H1 (cell line): ENCODE measurements around the gene OR13J1. TPM values are rescaled to one million over a fixed set of nuclear protein-coding genes. Genes with fewer than 3 reads are reported as not detected.

Experiments used
- CTCF ChIA-PET: fragments of 300-600 bp; sonication (Branson Sonifier 250); formaldehyde crosslinking; loops from one replicate; lab custom pipeline; 2021; ENCODE audit not compliant: partially characterized antibody; lab: Charles Lee
- POLR2A ChIA-PET: fragments of 300-600 bp; sonication (Branson Sonifier 250); formaldehyde crosslinking; loops from one replicate; lab custom pipeline; 2021; ENCODE audit warnings: inconsistent platforms; ENCODE audit not compliant: partially characterized antibody; lab: Charles Lee
- DNase-seq, 2 experiments: peaks; one replicate each; pipeline versions ENCODE4 v3.0.0 to v3.0.0-alpha.2; 2010 to 2022; ENCODE audit warnings: low spot score in 2 of 2, low read depth in 1 of 2, mixed read lengths in 1 of 2
- FAIRE-seq: peaks from 2 replicates; lab custom pipeline; 2011; peaks lifted over from hg19 to GRCh38; lab: Jason Lieb, UNC
- H2AFZ ChIP-seq: 2 replicates; pipeline ENCODE4 v1.8.1; 2012; ENCODE audit warnings: low read length, inconsistent platforms
- H2AK5ac ChIP-seq: 2 replicates; pipeline ENCODE4 v1.6.1; 2013; ENCODE audit warnings: low read depth, low read length
- H2BK120ac ChIP-seq: replicated peaks from 2 replicates; pipeline ENCODE3; 2013; ENCODE audit warnings: low read depth, low read length, inconsistent platforms
- H2BK12ac ChIP-seq: 2 replicates; pipeline ENCODE4 v1.6.1; 2013; ENCODE audit warnings: low read depth, low read length
- H2BK15ac ChIP-seq: 2 replicates; pipeline ENCODE4 v1.6.1; 2013; ENCODE audit warnings: low read length
- H2BK20ac ChIP-seq: 2 replicates; pipeline ENCODE4 v1.6.1; 2013; ENCODE audit warnings: low read length
- H2BK5ac ChIP-seq: 2 replicates; pipeline ENCODE4 v1.6.1; 2013; ENCODE audit warnings: low read depth, low read length
- H3K14ac ChIP-seq: 2 replicates; pipeline ENCODE4 v1.6.1; 2013; ENCODE audit warnings: inconsistent platforms; ENCODE audit not compliant: insufficient read length
- H3K18ac ChIP-seq: 2 replicates; pipeline ENCODE4 v1.6.1; 2013; ENCODE audit warnings: low read length; ENCODE audit errors: extremely low read depth
- H3K23ac ChIP-seq: 2 replicates; pipeline ENCODE4 v1.6.1; 2013; ENCODE audit warnings: inconsistent platforms; ENCODE audit not compliant: insufficient read length
- H3K23me2 ChIP-seq: 2 replicates; pipeline ENCODE4 v1.6.1; 2013; ENCODE audit warnings: low read depth, low read length
- H3K27ac ChIP-seq: 2 replicates; pipeline ENCODE4 v1.6.1; 2011; ENCODE audit warnings: low read depth, low read length, inconsistent platforms
- H3K27me3 ChIP-seq, 4 experiments: replicated peaks in 1 of 4; 1 replicate in 1 of 4; 2 replicates in 3 of 4; pipeline versions ENCODE4 v1.6.1 to v1.8.1; 2011 to 2013; ENCODE audit warnings: low read length in 3 of 4, mild to moderate bottlenecking in 3 of 4, inconsistent platforms in 2 of 4, mixed read lengths in 2 of 4, moderate library complexity in 1 of 4; ENCODE audit not compliant: control insufficient read depth in 3 of 4, insufficient read depth in 3 of 4; ENCODE audit errors: extremely low read depth in 1 of 4
- H3K36me3 ChIP-seq, 4 experiments: 2 replicates each; pipeline versions ENCODE4 v1.6.1 to v1.8.1; 2011 to 2013; ENCODE audit warnings: mild to moderate bottlenecking in 4 of 4, low read length in 3 of 4, moderate library complexity in 2 of 4, control low read depth in 1 of 4, inconsistent platforms in 1 of 4; ENCODE audit not compliant: insufficient read depth in 4 of 4, control insufficient read depth in 2 of 4
- H3K4ac ChIP-seq: replicated peaks from 2 replicates; pipeline ENCODE3; 2013; ENCODE audit warnings: low read length, low read depth, mixed read lengths, inconsistent platforms; ENCODE audit not compliant: insufficient read length
- H3K4me1 ChIP-seq, 4 experiments: replicated peaks in 1 of 4; 1 replicate in 1 of 4; 2 replicates in 3 of 4; pipeline versions ENCODE4 v1.6.1 to v1.8.1; 2011 to 2013; ENCODE audit warnings: low read length in 3 of 4, inconsistent platforms in 2 of 4, mixed read lengths in 1 of 4; ENCODE audit not compliant: insufficient read depth in 4 of 4, control insufficient read depth in 3 of 4
- H3K4me2 ChIP-seq, 2 experiments: 2 replicates each; pipeline versions ENCODE4 v1.6.1 to v1.8.1; 2011 to 2013; ENCODE audit warnings: low read depth in 2 of 2, low read length in 2 of 2, control low read depth in 1 of 2, inconsistent platforms in 1 of 2, mild to moderate bottlenecking in 1 of 2; ENCODE audit not compliant: insufficient read depth in 1 of 2
- H3K4me3 ChIP-seq, 4 experiments: fragments of 200-600, 300-600 bp in 1 of 4; sonication (generic), shearing (Covaris generic), sonication (Bioruptor Twin) in 1 of 4; 2 replicates each; pipeline versions ENCODE4 v1.5.1 to v1.8.1; 2011 to 2016; ENCODE audit warnings: low read length in 4 of 4, low read depth in 3 of 4, control low read depth in 2 of 4, inconsistent platforms in 2 of 4, mild to moderate bottlenecking in 2 of 4, mixed read lengths in 1 of 4, moderate library complexity in 1 of 4; ENCODE audit not compliant: insufficient read depth in 2 of 4; ENCODE audit errors: extremely low read depth in 1 of 4
- H3K56ac ChIP-seq: replicated peaks from 2 replicates; pipeline ENCODE3; 2013; ENCODE audit warnings: low read depth, mild to moderate bottlenecking, mixed read lengths, low read length, inconsistent platforms; ENCODE audit not compliant: insufficient read length
- H3K79me1 ChIP-seq: 2 replicates; pipeline ENCODE4 v1.6.1; 2013; ENCODE audit warnings: low read depth, low read length, control low read depth
- H3K79me2 ChIP-seq, 2 experiments: 2 replicates each; pipeline versions ENCODE4 v1.6.1 to v1.8.1; 2012 to 2013; ENCODE audit warnings: low read length in 2 of 2, mild to moderate bottlenecking in 2 of 2, inconsistent platforms in 1 of 2; ENCODE audit not compliant: insufficient read depth in 2 of 2, control insufficient read depth in 1 of 2
- H3K9ac ChIP-seq, 4 experiments: replicated peaks in 1 of 4; 1 replicate in 1 of 4; 2 replicates in 3 of 4; pipeline versions ENCODE4 v1.6.1 to v1.8.1; 2011 to 2013; ENCODE audit warnings: low read depth in 3 of 4, low read length in 3 of 4, control low read depth in 2 of 4, mild to moderate bottlenecking in 2 of 4, moderate library complexity in 2 of 4, inconsistent platforms in 1 of 4; ENCODE audit errors: extremely low read depth in 1 of 4
- H3K9me3 ChIP-seq, 2 experiments: 2 replicates each; pipeline versions ENCODE4 v1.6.1 to v1.8.1; 2012 to 2013; ENCODE audit warnings: mild to moderate bottlenecking in 2 of 2, moderate library complexity in 2 of 2, control low read depth in 1 of 2, inconsistent platforms in 1 of 2, low read depth in 1 of 2, low read length in 1 of 2, mixed read lengths in 1 of 2; ENCODE audit not compliant: insufficient read depth in 2 of 2
- H4K20me1 ChIP-seq, 2 experiments: replicated peaks in 1 of 2; 2 replicates each; pipeline versions ENCODE3 to v1.8.1; 2011 to 2013; ENCODE audit warnings: inconsistent platforms in 2 of 2, low read length in 2 of 2, mild to moderate bottlenecking in 1 of 2; ENCODE audit not compliant: insufficient read depth in 2 of 2, control insufficient read depth in 1 of 2
- H4K5ac ChIP-seq: 2 replicates; pipeline ENCODE4 v1.6.1; 2013; ENCODE audit warnings: low read length, low read depth, mixed read lengths, inconsistent platforms; ENCODE audit not compliant: insufficient read length
- H4K8ac ChIP-seq: 2 replicates; pipeline ENCODE4 v1.8.0; 2013; ENCODE audit warnings: mild to moderate bottlenecking, moderate library complexity, low read length, inconsistent platforms; ENCODE audit not compliant: insufficient read depth; ENCODE audit errors: extremely low read depth
- H4K91ac ChIP-seq: replicated peaks from 2 replicates; pipeline ENCODE3; 2013; ENCODE audit warnings: low read length, mixed read lengths, inconsistent platforms; ENCODE audit not compliant: insufficient read length
- BCL11A ChIP-seq, 2 experiments: IDR thresholded peaks; one replicate each; pipeline ENCODE4 v1.6.1; 2011; ENCODE audit warnings: low read depth in 2 of 2, low read length in 2 of 2, mild to moderate bottlenecking in 2 of 2
- CHD1 ChIP-seq: IDR thresholded peaks from 2 replicates; pipeline ENCODE4 v1.6.1; 2012; ENCODE audit warnings: low read depth, low read length, improper control_type of control experiment
- CHD2 ChIP-seq: IDR thresholded peaks from 2 replicates; pipeline ENCODE4 v1.6.1; 2012; ENCODE audit warnings: low read length, improper control_type of control experiment
- CTBP2 ChIP-seq: IDR thresholded peaks from 2 replicates; pipeline ENCODE4 v1.7.0; 2011; ENCODE audit warnings: borderline replicate concordance, mild to moderate bottlenecking, moderate library complexity, mixed read lengths, low read length; ENCODE audit not compliant: insufficient read depth, insufficient read length
- EP300 ChIP-seq, 2 experiments: IDR thresholded peaks; 1 replicate in 1 of 2; 2 replicates in 1 of 2; pipeline ENCODE4 v1.6.1; 2011 to 2012; ENCODE audit warnings: low read depth in 2 of 2, low read length in 2 of 2, mild to moderate bottlenecking in 2 of 2, borderline replicate concordance in 1 of 2, inconsistent platforms in 1 of 2, moderate library complexity in 1 of 2
- KDM4A ChIP-seq: IDR thresholded peaks from one replicate; pipeline ENCODE4 v1.7.1; 2012; ENCODE audit warnings: low read depth, mild to moderate bottlenecking, moderate library complexity, low read length, inconsistent platforms; ENCODE audit not compliant: severe bottlenecking
- KDM5A ChIP-seq: fragments of 200-600 bp; IDR thresholded peaks from 2 replicates; pipeline ENCODE4 v1.7.1; 2012; ENCODE audit warnings: mild to moderate bottlenecking, low read length, inconsistent platforms, mixed read lengths
- PHF8 ChIP-seq: fragments of 200-600 bp; sonication (generic); conservative IDR thresholded peaks from 2 replicates; pipeline ENCODE4 v1.7.1; 2012; ENCODE audit warnings: low read depth, mild to moderate bottlenecking, inconsistent platforms, low read length, moderate library complexity
- TAF1 ChIP-seq: IDR thresholded peaks from 2 replicates; pipeline ENCODE4 v1.6.1; 2011; ENCODE audit warnings: mild to moderate bottlenecking, low read depth, low read length
- WGBS, 2 experiments: shearing (Covaris generic) in 1 of 2; methylation state at CpG; one replicate each; pipeline versions ENCODE4 v1.1.6 to v1.1.7; 2013 to 2015; ENCODE audit warnings: low lambda C conversion rate in 2 of 2, mixed read lengths in 2 of 2, inconsistent platforms in 1 of 2, low coverage in 1 of 2, missing lambda C conversion rate in 1 of 2; ENCODE audit not compliant: insufficient replicate concordance in 2 of 2, insufficient coverage in 1 of 2, insufficient read length in 1 of 2; ENCODE audit errors: extremely low coverage in 1 of 2, missing lambda C conversion rate in 1 of 2; 5-methylcytosine and 5-hydroxymethylcytosine counted together
- polyA plus RNA-seq, 7 experiments: library from polyadenylated mRNA; depleted of rRNA in 3 of 7; stranded (reverse) in 5 of 7; unstranded in 2 of 7; fragments of >200 nt in 5 of 7; fragments of 200-250 nt in 2 of 7; gene quantifications; 1 replicate in 5 of 7; 2 replicates in 1 of 7; 4 replicates in 1 of 7; pipeline versions ENCODE4 v1.2.1 to v1.2.3, GENCODE V29; 2011 to 2013; ENCODE audit warnings: missing spikeins in 2 of 7, mixed read lengths in 2 of 7
- total RNA-seq: library from RNA; stranded (reverse); fragmentation: NEBNext Ultra II Directional; extraction: Animal tissue kit (Norgen Biotek cat#: 25700); gene quantifications from 2 replicates; pipeline ENCODE4 v1.2.1, GENCODE V29; 2021
- TF ChIP-seq, protein P1 (sequence below): IDR thresholded peaks from 2 replicates; pipeline ENCODE4 v1.6.1; 2012; ENCODE audit warnings: low read length, inconsistent platforms

The OR13J1 gene
- total and polyA plus RNA-seq, 2 of the 8 experiments (the other 6 are each of a cell fraction or from before 2014, with no cell fraction given) = not detected

GRCh38 chr9:35919212-35920008, 49.2 kb upstream of the OR13J1 start:
- Histone ChIP-seq H3K56ac (no peak overlapping the region), H3K9me3 (no peaks in the 10 kb centered on the region), H2BK120ac (no peak overlapping the region), H2AFZ (no peak overlapping the region), H2BK12ac (no peak overlapping the region), H4K5ac (no peak overlapping the region), H2AK5ac (no peak overlapping the region), H2BK20ac (no peak overlapping the region), H3K14ac (no peak overlapping the region), H3K9ac (no peak overlapping the region), H3K23ac (no peak overlapping the region), H3K4me2 (no peak overlapping the region), H3K4me3 (no peak overlapping the region), H4K91ac (no peak overlapping the region), H3K27me3 (no peaks in the 10 kb centered on the region), H4K8ac (no peak overlapping the region), H3K79me2 (no peaks in the 10 kb centered on the region), H3K18ac (no peak overlapping the region), H3K4ac (no peak overlapping the region), H3K4me1 (peaks cover 0 to 4% (median 0%) of the 10 kb centered on the region in 4 experiments; a peak in 3 of 7 replicates), H3K36me3 (no peaks in the 10 kb centered on the region), H3K27ac (no peak overlapping the region), H4K20me1 (no peaks in the 10 kb centered on the region), H2BK15ac (no peak overlapping the region), H2BK5ac (no peak overlapping the region), H3K79me1 (no peaks in the 10 kb centered on the region), H3K23me2 (no peaks in the 10 kb centered on the region)
- POLR2A ChIA-PET = interaction anchor here (0.9 kb wide), 1 partner anchor 27 kb away, joined by 4 read pairs; no protein-coding TSS in a partner anchor
- FAIRE-seq = no peak
- CTCF ChIA-PET = interaction anchor here (0.8 to 2.5 kb wide), 6 partner anchors 14 to 119 kb away, joined by 3 to 7 read pairs (median 4); no protein-coding TSS in a partner anchor
- 94% methylated on average over 3 of the region's 3 CpGs; no CpG with 5 or more reads in 1 of the 2 experiments for WGBS, 2 experiments
- DNase-seq = no peak
- TF ChIP-seq BCL11A (IDR thresholded peaks at IDR 0.05; ENCODE audit: low read depth in 2 of 2, low read length in 2 of 2) (no peak), CTBP2 (no peak), PHF8 (no peak), CHD2 (no peak), TAF1 (no peak), KDM5A (no peak), KDM4A (no peak), EP300 (IDR thresholded peaks at IDR 0.05; ENCODE audit: borderline replicate concordance in 1 of 2, low read depth in 2 of 2, low read length in 2 of 2) (no peak), CHD1 (no peak)
- TF ChIP-seq, protein P1, sequence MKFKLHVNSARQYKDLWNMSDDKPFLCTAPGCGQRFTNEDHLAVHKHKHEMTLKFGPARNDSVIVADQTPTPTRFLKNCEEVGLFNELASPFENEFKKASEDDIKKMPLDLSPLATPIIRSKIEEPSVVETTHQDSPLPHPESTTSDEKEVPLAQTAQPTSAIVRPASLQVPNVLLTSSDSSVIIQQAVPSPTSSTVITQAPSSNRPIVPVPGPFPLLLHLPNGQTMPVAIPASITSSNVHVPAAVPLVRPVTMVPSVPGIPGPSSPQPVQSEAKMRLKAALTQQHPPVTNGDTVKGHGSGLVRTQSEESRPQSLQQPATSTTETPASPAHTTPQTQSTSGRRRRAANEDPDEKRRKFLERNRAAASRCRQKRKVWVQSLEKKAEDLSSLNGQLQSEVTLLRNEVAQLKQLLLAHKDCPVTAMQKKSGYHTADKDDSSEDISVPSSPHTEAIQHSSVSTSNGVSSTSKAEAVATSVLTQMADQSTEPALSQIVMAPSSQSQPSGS = no peak
